GM12878 (cell line): ENCODE results near the gene WDFY4. TPM values are rescaled to one million over a fixed set of nuclear protein-coding genes. Genes with fewer than 3 reads are reported as not detected.

Experiments
- PAX8 ChIP-seq: fragments of 450-650 bp; IDR thresholded peaks from 2 replicates; pipeline ENCODE4 v1.6.1; 2017; ENCODE audit warnings: mild to moderate bottlenecking, moderate library complexity
- RAD51 ChIP-seq: fragments of 450-650 bp; IDR thresholded peaks from 2 replicates; pipeline ENCODE4 v1.6.1; 2016; ENCODE audit warnings: moderate library complexity, mild to moderate bottlenecking, inconsistent platforms
- SMAD5 ChIP-seq: IDR thresholded peaks from 2 replicates; pipeline ENCODE4 v1.6.1; 2016; ENCODE audit warnings: antibody characterized with exemption, low read depth
- SMC3 ChIP-seq: IDR thresholded peaks from 2 replicates; pipeline ENCODE4 v1.6.1; 2011; ENCODE audit warnings: low read length, improper control_type of control experiment, borderline replicate concordance
- ZNF622 ChIP-seq: fragments of 450-650 bp; IDR thresholded peaks from 2 replicates; pipeline ENCODE4 v1.6.1; 2017; ENCODE audit warnings: mild to moderate bottlenecking, inconsistent platforms
- polyA plus RNA-seq, 11 experiments: library from polyadenylated mRNA; depleted of rRNA in 4 of 11; unstranded in 6 of 11; stranded (reverse) in 5 of 11; fragments of >200 nt; fragmentation: Nextera tagmentation in 4 of 11; fragmentation: Illumina TruSeq in 1 of 11; extraction: Ambion mirVana in 4 of 11; extraction: Trizol in 1 of 11; gene quantifications; 1 replicate in 1 of 11; 2 replicates in 10 of 11; pipeline versions ENCODE4 v1.2.1 to v1.2.3, GENCODE V29; 2011 to 2016; ENCODE audit warnings: inconsistent platforms in 2 of 11, missing spikeins in 2 of 11, low read depth in 1 of 11
- total RNA-seq, 4 experiments: library from RNA; depleted of rRNA in 3 of 4; stranded (reverse); fragments of >200 nt in 3 of 4; fragmentation: Illumina TruSeq in 1 of 4; extraction: Trizol in 1 of 4; gene quantifications; 2 replicates each; pipeline versions ENCODE4 v1.2.1 to v1.2.3, GENCODE V29; 2013 to 2021
- TF ChIP-seq, protein P1 (sequence below): fragments of 450-650 bp; formaldehyde crosslinking; IDR thresholded peaks from 2 replicates; pipeline ENCODE4 v1.4.0; 2022; ENCODE audit warnings: mild to moderate bottlenecking, moderate library complexity
- TF ChIP-seq, protein P2 (sequence below): fragments of 450-650 bp; conservative IDR thresholded peaks from 2 replicates; pipeline ENCODE4 v1.6.1; 2017; ENCODE audit warnings: mild to moderate bottlenecking, moderate library complexity
- TF ChIP-seq, protein P3 (sequence below): fragments of 450-650 bp; IDR thresholded peaks from 2 replicates; pipeline ENCODE4 v1.6.1; 2017; ENCODE audit warnings: antibody characterized with exemption, mild to moderate bottlenecking, moderate library complexity

The WDFY4 gene
- total and polyA plus RNA-seq, 10 of the 15 experiments (the other 5 are each of a cell fraction or from before 2014, with no cell fraction given) = 13.5 to 132 (median 47.3) TPM

DNA sequence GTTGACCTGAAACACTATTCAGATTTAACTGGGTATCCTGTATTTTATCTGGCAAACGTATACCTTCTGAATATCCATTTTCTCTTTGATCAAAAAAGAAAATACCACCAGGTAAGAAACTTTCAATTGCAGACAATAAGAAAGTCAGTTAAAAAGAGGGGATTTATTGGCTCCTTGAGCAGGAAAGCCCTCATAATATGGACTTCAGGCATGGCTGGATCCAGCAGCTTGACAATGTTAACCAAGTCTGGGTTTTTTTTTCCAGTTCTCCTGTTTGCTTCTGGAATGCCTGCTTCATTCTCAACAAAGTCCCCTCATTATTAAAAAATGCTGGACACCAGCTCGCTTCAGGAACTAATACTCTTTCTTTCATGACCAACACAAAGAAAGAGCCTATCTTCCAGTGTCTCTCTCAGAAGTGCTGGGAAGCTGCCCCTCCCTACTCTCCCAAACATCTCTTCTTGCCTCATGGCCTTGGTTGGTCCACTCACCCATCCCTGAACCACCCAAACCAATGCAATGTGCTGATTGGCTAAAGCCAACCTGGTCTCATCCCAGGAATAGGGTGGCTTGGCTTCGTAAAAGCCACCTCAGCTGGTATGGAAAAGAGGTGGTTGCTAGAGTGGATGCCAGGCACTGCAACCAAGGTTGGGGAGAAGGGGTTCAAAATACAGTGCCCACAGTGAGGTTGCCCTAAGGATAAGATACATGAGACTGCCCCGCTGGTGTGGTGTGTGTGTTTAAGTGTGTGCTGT is 30.6 kb upstream of the WDFY4 start (continued):
- TF ChIP-seq, protein P1, sequence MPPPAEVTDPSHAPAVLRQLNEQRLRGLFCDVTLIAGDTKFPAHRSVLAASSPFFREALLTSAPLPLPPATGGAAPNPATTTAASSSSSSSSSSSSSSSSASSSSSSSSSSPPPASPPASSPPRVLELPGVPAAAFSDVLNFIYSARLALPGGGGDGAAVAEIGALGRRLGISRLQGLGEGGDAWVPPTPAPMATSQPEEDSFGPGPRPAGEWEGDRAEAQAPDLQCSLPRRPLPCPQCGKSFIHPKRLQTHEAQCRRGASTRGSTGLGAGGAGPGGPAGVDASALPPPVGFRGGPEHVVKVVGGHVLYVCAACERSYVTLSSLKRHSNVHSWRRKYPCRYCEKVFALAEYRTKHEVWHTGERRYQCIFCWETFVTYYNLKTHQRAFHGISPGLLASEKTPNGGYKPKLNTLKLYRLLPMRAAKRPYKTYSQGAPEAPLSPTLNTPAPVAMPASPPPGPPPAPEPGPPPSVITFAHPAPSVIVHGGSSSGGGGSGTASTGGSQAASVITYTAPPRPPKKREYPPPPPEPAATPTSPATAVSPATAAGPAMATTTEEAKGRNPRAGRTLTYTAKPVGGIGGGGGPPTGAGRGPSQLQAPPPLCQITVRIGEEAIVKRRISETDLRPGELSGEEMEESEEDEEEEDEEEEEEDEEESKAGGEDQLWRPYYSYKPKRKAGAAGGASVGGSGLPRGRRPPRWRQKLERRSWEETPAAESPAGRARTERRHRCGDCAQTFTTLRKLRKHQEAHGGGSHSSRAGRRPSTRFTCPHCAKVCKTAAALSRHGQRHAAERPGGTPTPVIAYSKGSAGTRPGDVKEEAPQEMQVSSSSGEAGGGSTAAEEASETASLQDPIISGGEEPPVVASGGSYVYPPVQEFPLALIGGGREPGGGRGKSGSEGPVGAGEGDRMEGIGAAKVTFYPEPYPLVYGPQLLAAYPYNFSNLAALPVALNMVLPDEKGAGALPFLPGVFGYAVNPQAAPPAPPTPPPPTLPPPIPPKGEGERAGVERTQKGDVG (CRISPR knock-in tag) = no peak
- TF ChIP-seq RAD51 (no peak), ZNF622 (no peak), SMC3 (no peak), PAX8 (no peak), SMAD5 (no peak)
- TF ChIP-seq, protein P2, sequence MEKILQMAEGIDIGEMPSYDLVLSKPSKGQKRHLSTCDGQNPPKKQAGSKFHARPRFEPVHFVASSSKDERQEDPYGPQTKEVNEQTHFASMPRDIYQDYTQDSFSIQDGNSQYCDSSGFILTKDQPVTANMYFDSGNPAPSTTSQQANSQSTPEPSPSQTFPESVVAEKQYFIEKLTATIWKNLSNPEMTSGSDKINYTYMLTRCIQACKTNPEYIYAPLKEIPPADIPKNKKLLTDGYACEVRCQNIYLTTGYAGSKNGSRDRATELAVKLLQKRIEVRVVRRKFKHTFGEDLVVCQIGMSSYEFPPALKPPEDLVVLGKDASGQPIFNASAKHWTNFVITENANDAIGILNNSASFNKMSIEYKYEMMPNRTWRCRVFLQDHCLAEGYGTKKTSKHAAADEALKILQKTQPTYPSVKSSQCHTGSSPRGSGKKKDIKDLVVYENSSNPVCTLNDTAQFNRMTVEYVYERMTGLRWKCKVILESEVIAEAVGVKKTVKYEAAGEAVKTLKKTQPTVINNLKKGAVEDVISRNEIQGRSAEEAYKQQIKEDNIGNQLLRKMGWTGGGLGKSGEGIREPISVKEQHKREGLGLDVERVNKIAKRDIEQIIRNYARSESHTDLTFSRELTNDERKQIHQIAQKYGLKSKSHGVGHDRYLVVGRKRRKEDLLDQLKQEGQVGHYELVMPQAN = no peak
- TF ChIP-seq, protein P3, sequence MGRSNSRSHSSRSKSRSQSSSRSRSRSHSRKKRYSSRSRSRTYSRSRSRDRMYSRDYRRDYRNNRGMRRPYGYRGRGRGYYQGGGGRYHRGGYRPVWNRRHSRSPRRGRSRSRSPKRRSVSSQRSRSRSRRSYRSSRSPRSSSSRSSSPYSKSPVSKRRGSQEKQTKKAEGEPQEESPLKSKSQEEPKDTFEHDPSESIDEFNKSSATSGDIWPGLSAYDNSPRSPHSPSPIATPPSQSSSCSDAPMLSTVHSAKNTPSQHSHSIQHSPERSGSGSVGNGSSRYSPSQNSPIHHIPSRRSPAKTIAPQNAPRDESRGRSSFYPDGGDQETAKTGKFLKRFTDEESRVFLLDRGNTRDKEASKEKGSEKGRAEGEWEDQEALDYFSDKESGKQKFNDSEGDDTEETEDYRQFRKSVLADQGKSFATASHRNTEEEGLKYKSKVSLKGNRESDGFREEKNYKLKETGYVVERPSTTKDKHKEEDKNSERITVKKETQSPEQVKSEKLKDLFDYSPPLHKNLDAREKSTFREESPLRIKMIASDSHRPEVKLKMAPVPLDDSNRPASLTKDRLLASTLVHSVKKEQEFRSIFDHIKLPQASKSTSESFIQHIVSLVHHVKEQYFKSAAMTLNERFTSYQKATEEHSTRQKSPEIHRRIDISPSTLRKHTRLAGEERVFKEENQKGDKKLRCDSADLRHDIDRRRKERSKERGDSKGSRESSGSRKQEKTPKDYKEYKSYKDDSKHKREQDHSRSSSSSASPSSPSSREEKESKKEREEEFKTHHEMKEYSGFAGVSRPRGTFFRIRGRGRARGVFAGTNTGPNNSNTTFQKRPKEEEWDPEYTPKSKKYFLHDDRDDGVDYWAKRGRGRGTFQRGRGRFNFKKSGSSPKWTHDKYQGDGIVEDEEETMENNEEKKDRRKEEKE = no peak
- TF ChIP-seq, all 136 proteins: peak for 0
